Stimulated activated CD4-positive, alpha-beta T cell treated with anti-CD3 and anti-CD28 coated beads, TNF-alpha, amount 100 ng/mL, for 1 hour (primary cell): ENCODE measurements around the gene VAV2.
"Not testable (repeated sequence)": the region's sequence is repeated elsewhere in the genome, so short reads cannot be mapped to it uniquely, and the experiment has no call there.

Source experiments
- DNase-seq, 3 donors: peaks; one replicate each; pipeline ENCODE4 v3.0.0-alpha.2; 2020; ENCODE audit warnings: low read depth in 3 of 3, low spot score in 1 of 3

The VAV2 gene

DNA sequence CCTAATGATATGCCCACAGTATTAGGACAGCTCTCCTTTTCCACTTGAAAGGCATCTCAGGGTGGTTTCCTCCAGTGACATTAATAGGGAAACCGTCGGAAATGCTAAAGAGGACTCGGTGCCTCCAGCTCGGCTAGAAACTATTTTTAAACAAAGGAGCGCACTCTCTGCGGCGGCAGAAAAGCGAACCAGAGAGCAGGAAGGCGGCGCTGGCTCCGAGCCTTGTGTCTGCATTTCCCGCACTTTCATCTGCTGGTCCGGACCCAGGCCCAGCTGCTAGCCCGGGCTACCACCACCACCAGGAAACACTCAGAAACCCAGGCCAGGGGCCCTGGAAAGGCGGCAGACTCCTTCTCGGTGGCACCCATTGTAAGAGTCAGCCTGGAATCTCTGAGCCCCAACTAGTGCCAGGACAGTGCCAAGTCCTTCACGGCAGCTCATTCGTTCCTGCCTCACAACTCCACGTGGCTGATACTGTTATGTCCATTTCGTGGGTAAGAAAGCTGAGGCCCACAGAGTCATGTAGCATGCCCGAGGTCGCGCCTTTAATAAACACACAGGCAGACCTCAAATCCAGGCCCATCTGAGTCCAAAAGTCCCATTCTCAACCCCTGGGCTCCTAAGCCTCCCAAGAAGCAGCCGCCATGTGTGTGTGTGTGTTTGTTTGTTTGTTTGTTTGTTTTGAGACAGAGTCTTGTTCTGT lies 73.9 kb downstream of the VAV2 start:
- DNase-seq, result no peak

DNA sequence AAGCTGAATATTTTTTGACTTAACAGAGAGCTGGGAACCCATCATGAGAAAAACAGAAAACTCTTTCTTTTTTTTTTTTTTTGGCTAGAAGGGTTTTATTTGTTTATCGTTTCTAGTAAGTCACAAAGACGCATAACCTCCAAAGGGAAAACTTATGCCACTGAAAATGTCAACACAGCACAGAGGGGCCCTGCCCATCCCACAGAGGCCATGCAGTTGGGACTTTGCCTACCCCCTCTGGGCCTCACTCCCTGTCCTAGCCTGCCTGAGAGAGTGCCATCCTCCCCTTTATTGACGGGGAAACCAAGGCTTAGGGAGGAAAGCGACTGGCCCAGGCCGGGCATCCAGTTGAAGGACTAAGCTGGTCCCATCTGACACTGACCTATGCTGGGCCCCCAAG lies 74.7 kb downstream of the VAV2 start:
- DNase-seq, result no peak

- DNase-seq, result no peak
Measured at GRCh38 chr9:133916159-133916541, 76.0 kb downstream of the VAV2 start.

DNA sequence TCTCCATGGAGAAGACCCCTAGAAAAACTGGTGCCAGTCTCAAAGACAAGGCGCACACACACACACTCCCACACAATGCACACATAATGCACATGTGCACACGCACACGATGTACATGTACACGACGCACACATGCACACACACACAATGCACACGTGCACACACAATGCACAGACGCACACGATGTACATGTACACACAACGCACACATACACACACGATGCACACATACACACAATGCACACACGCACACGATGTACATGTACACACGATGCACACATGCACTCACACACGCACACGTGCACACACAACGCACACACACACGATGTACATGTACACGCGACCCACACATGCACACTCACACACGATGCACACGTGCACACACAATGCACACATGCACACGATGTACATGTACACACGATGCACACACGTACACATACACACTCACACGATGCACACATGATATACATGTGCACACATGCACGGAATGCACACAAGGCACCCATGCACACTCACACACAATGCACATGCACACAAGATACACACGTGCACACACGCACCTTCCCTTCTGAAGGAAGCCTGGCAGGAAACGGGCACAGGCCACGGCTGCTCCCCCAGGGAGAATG lies 76.5 kb downstream of the VAV2 start:
- DNase-seq, result no peak

DNA sequence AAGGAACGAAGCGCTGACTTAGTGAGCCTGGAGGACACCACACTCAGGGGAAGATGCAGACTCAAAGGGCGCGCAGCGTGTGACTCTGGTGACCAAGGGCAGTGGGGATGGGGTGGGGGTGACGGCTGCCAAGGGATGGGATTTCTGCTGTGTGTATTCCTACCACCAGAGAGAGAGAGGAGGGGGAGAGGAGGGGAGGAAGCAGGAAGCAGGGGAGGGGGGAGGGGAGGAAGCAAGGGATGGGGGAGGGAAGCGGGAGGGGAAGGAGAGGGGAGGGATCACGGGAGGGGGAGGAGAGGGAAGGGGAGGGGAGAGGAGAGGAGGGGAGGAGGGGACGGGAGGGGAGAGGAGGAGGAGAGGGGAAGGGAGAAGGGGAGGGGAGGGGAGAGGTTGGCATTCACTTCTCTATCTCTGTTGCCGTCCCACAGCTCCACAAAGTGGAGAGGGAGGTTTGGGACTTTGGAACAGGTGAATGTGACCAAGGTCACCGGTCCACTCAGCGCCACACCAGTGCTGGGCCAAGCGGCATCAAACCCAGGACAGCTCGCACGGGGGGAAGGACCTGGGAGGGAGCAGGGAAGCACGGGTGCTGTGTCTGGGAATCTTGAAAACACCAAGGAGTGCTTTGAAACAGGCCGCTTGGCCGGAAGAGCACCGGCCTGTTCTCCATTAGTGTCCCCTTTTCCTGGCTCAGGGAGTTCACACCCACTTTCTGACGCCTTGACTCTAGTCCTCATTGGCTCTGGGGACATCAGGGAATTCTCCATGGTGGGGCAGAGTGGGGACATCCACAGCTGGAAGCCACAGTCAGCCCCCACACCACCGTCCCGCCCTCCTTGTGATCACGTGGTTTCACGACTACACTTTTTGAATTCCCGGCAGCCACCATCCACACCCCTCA lies 77.4 kb downstream of the VAV2 start:
- no peak for DNase-seq

GRCh38 chr9:133913571-133914369 lies 78.4 kb downstream of the VAV2 start:
- no peak for DNase-seq

- no peak for DNase-seq
Measured at GRCh38 chr9:133910855-133911514, 81.1 kb downstream of the VAV2 start.

DNA sequence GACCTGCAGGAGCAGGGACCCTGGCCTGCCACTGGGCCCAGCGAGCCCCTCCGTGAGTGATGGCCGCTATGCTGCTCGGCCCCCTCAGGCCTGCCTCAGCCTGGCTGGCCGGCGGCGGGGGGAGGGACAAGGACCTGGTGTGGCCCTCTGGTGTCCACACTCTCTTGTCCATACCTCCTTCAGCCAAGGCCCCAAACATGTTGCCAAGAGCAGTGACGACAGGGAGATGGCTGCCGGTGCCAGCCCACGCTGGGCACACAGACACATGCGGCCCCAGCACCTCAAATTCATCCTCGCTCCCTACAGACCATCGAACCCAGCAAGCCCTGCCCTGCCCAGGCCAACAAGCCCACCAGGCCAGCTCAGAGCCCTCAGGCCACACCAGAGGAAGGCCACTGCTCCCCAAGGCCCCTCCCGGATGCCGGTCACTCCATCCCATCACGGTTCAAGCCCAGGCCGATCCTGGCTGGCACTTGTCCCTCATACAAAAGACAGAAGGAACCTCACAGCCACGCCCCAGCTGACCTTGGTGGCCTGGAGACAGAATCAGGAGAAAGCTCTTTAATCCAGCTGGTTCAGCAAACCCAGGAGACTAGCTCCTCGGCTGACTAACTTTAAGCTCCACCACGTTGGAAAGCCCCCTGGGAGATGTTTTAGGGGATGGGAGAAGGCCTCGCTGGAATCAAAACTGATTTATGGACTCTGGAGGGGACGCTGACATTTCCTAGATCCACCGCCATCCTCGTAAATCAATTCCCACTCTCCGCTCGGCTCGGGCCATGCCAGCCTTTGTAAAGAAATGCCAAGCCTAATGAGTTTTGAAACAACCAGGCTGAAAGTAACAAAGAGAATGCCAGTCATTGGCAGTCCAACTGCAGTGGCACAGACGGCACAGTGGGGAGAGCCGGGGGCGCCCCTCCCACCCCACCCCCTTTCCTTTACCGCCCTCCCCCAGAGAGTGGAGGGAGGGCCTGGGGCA lies 84.9 kb downstream of the VAV2 start:
- no peak for DNase-seq

DNA sequence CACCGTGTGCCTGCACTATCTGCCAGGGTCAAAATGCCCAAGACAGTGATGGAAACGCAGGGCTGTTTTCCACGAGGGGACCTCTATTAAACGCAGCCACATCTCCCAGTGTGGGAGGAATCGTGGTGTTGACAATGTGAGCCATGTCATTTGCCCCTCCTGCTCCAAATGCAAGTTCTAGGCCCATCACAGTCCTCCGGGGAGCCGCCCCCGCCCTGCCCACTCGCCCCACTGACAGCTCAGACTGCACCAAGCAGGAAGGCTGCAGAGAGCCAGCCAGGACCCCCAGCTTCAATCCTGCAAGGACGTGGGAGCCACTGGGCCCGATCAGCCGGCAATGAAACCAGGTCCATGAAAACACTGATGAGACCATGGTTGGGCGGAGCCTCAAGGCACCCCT lies 85.9 kb downstream of the VAV2 start:
- DNase-seq, result no peak

DNA sequence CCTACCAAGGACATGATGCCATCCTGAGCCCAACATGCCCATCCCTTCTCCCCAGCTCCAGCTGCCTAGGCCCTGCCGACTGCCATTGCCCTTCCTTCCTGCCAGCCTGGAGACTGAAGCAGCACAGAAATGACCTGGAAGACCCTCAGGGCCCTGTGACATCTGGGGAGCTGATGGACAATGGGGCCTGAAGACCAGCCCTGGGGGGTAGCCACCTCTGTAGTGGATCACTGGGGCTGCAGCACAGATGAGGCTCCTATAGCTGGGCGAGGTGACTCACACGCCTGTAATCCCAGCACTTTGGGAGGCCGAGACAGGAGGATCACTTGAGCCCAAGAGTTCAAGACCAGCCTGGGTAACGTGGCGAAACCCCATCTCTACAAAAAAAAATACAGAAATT lies 86.6 kb downstream of the VAV2 start:
- no peak for DNase-seq

- no peak for DNase-seq
Measured at GRCh38 chr9:133904346-133905090, 87.6 kb downstream of the VAV2 start.

GRCh38 chr9:133901184-133901835 lies 90.8 kb downstream of the VAV2 start:
- DNase-seq, result no peak

GRCh38 chr9:133897675-133898074 lies 94.4 kb downstream of the VAV2 start:
- no peak for DNase-seq

GRCh38 chr9:133896007-133896406 lies 96.1 kb downstream of the VAV2 start:
- not testable (repeated sequence) for DNase-seq

DNA sequence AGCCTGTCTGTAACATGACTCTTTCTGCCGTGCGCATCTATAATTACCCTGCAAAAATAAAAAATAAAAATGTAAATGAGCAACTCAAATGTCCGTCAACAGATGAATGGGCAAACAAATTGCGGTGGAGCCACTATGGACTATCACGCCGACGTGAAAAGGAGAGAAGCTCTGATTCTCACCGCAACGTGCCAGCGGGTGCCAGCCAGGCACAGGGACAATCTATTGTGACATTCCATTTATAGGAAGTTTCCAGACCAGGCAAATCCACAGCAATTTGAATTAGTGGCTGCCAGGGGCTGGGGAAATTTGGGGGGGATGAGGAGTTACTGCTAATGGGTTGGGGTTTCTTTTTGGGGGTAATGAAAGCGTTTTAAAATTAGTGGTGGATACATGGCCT lies 96.8 kb downstream of the VAV2 start:
- no peak for DNase-seq

GRCh38 chr9:133894377-133895321 lies 97.5 kb downstream of the VAV2 start:
- no peak for DNase-seq
